H9 (cell line): ENCODE results near the gene FAM222B. TPM values are rescaled to one million over a fixed set of nuclear protein-coding genes. Genes with fewer than 3 reads are reported as not detected.

Experiments used
- DNase-seq: peaks from one replicate; pipeline ENCODE4 v3.0.0-alpha.2; 2017
- H2AFZ ChIP-seq: one replicate; pipeline ENCODE4 v1.6.1; 2013; ENCODE audit warnings: mild to moderate bottlenecking, low read length, control low read depth, moderate library complexity
- H2AK5ac ChIP-seq: 2 replicates; pipeline ENCODE4 v1.6.1; 2013; ENCODE audit warnings: low read length, control low read depth, mixed read lengths; ENCODE audit not compliant: insufficient read length
- H2BK120ac ChIP-seq: one replicate; pipeline ENCODE4 v1.6.1; 2013; ENCODE audit warnings: low read depth, mild to moderate bottlenecking, low read length, control low read depth, inconsistent platforms; ENCODE audit not compliant: poor library complexity, severe bottlenecking
- H2BK12ac ChIP-seq: 2 replicates; pipeline ENCODE4 v1.6.1; 2013; ENCODE audit warnings: low read length, control low read depth, mixed read lengths, low read depth; ENCODE audit not compliant: insufficient read length
- H2BK15ac ChIP-seq: 2 replicates; pipeline ENCODE4 v1.6.1; 2013; ENCODE audit warnings: low read depth, low read length, control low read depth
- H2BK20ac ChIP-seq: one replicate; pipeline ENCODE4 v1.6.1; 2013; ENCODE audit warnings: low read depth, mild to moderate bottlenecking, low read length, control low read depth, inconsistent platforms; ENCODE audit not compliant: poor library complexity, severe bottlenecking
- H2BK5ac ChIP-seq: 2 replicates; pipeline ENCODE4 v1.6.1; 2013; ENCODE audit warnings: low read length, control low read depth, mixed read lengths; ENCODE audit not compliant: insufficient read length
- H3K14ac ChIP-seq: 2 replicates; pipeline ENCODE4 v1.6.1; 2013; ENCODE audit warnings: low read length, control low read depth; ENCODE audit not compliant: insufficient read depth
- H3K18ac ChIP-seq: 2 replicates; pipeline ENCODE4 v1.6.1; 2013; ENCODE audit warnings: low read depth, mild to moderate bottlenecking, mixed read lengths, low read length, control low read depth; ENCODE audit not compliant: insufficient read length
- H3K23ac ChIP-seq: 2 replicates; pipeline ENCODE4 v1.6.1; 2013; ENCODE audit warnings: low read length, control low read depth, mixed read lengths, low read depth; ENCODE audit not compliant: insufficient read length
- H3K23me2 ChIP-seq: 2 replicates; pipeline ENCODE4 v1.6.1; 2013; ENCODE audit warnings: low read depth, mild to moderate bottlenecking, mixed read lengths, low read length, control low read depth; ENCODE audit not compliant: insufficient read length, poor library complexity, severe bottlenecking
- H3K27ac ChIP-seq: 2 replicates; pipeline ENCODE4 v1.5.1; 2013; ENCODE audit warnings: low read length, control low read depth, mixed read lengths, low read depth; ENCODE audit not compliant: insufficient read length
- H3K27me3 ChIP-seq: 2 replicates; pipeline ENCODE4 v1.6.1; 2013; ENCODE audit warnings: low read length, control low read depth, inconsistent platforms; ENCODE audit not compliant: insufficient read depth
- H3K4ac ChIP-seq: 2 replicates; pipeline ENCODE4 v1.6.1; 2013; ENCODE audit warnings: low read depth, mild to moderate bottlenecking, control low read depth, inconsistent platforms, low read length, moderate library complexity
- H3K4me1 ChIP-seq: 2 replicates; pipeline ENCODE4 v1.6.1; 2013; ENCODE audit warnings: low read length, control low read depth, inconsistent platforms; ENCODE audit not compliant: insufficient read depth
- H3K4me2 ChIP-seq: 2 replicates; pipeline ENCODE4 v1.6.1; 2013; ENCODE audit warnings: low read length, control low read depth, mixed read lengths; ENCODE audit not compliant: insufficient read length, insufficient read depth
- H3K56ac ChIP-seq: 2 replicates; pipeline ENCODE4 v1.6.1; 2013; ENCODE audit warnings: low read depth, mild to moderate bottlenecking, mixed read lengths, low read length, control low read depth; ENCODE audit not compliant: insufficient read length
- H3K79me1 ChIP-seq: 2 replicates; pipeline ENCODE4 v1.6.1; 2013; ENCODE audit warnings: low read depth, mild to moderate bottlenecking, moderate library complexity, low read length, control low read depth, inconsistent platforms; ENCODE audit not compliant: insufficient read depth, poor library complexity, severe bottlenecking
- H3K79me2 ChIP-seq: 2 replicates; pipeline ENCODE4 v1.6.1; 2013; ENCODE audit warnings: low read length, control low read depth, inconsistent platforms; ENCODE audit not compliant: insufficient read depth
- H3K9ac ChIP-seq: 2 replicates; pipeline ENCODE4 v1.6.1; 2013; ENCODE audit warnings: low read length, control low read depth, mixed read lengths; ENCODE audit not compliant: insufficient read length; ENCODE audit errors: extremely low read depth
- H3K9me3 ChIP-seq: one replicate; pipeline ENCODE4 v1.6.1; 2013; ENCODE audit warnings: low read depth, low read length, inconsistent platforms; ENCODE audit not compliant: control insufficient read depth
- H3T11ph ChIP-seq: one replicate; pipeline ENCODE4 v1.6.1; 2013; ENCODE audit warnings: mild to moderate bottlenecking, low read length, control low read depth, inconsistent platforms
- H4K20me1 ChIP-seq: one replicate; pipeline ENCODE4 v1.6.1; 2013; ENCODE audit not compliant: control insufficient read depth, insufficient read length, insufficient read depth
- H4K5ac ChIP-seq: 2 replicates; pipeline ENCODE4 v1.6.1; 2013; ENCODE audit warnings: low read depth, mild to moderate bottlenecking, mixed read lengths, low read length, control low read depth; ENCODE audit not compliant: insufficient read length
- H4K8ac ChIP-seq: replicated peaks from 2 replicates; pipeline ENCODE4 v1.6.1; 2013; ENCODE audit warnings: low read length, control low read depth, mixed read lengths, low read depth; ENCODE audit not compliant: insufficient read length
- H4K91ac ChIP-seq: 2 replicates; pipeline ENCODE4 v1.6.1; 2013; ENCODE audit warnings: low read depth, mild to moderate bottlenecking, moderate library complexity, mixed read lengths, low read length, control low read depth; ENCODE audit not compliant: insufficient read length
- H3K27ac Mint-ChIP-seq, 3 experiments: 2 replicates in 2 of 3; 3 replicates in 1 of 3; pipeline ENCODE4 v1.8.0; 2020 to 2021; ENCODE audit warnings: mixed read lengths in 3 of 3, mild to moderate bottlenecking in 1 of 3, moderate library complexity in 1 of 3
- H3K27me3 Mint-ChIP-seq: 2 replicates; pipeline ENCODE4 v1.8.0; 2021; ENCODE audit warnings: low read depth, mild to moderate bottlenecking, moderate library complexity, mixed read lengths
- H3K36me3 Mint-ChIP-seq, 3 experiments: 2 replicates in 2 of 3; 3 replicates in 1 of 3; pipeline ENCODE4 v1.8.0; 2020 to 2021; ENCODE audit warnings: low read depth in 3 of 3, mixed read lengths in 3 of 3; ENCODE audit not compliant: insufficient read depth in 1 of 3
- H3K4me1 Mint-ChIP-seq, 2 experiments: 2 replicates each; pipeline ENCODE4 v1.8.0; 2020; ENCODE audit warnings: mixed read lengths in 2 of 2
- H3K4me3 Mint-ChIP-seq, 2 experiments: 2 replicates in 1 of 2; 3 replicates in 1 of 2; pipeline ENCODE4 v1.8.0; 2020 to 2021; ENCODE audit warnings: mild to moderate bottlenecking in 2 of 2, mixed read lengths in 2 of 2, moderate library complexity in 1 of 2
- H3K9me3 Mint-ChIP-seq, 2 experiments: 2 replicates in 1 of 2; 3 replicates in 1 of 2; pipeline ENCODE4 v1.8.0; 2020; ENCODE audit warnings: mild to moderate bottlenecking in 2 of 2, mixed read lengths in 2 of 2, moderate library complexity in 1 of 2
- WGBS: extraction: QIAGEN DNeasy Blood & Tissue Kit; methylation state at CpG from one replicate; pipeline ENCODE4 v1.1.7; 2013; ENCODE audit warnings: missing lambda C conversion rate, low lambda C conversion rate, mixed read lengths; ENCODE audit not compliant: insufficient read length; ENCODE audit errors: extremely low coverage; 5-methylcytosine and 5-hydroxymethylcytosine counted together
- total RNA-seq: library from RNA; stranded (reverse); gene quantifications from 2 replicates; pipeline ENCODE4 v1.2.1, GENCODE V29; 2021
- TF ChIP-seq, protein P1 (sequence below): fragments of 200-600 bp; sonication (generic); conservative IDR thresholded peaks from 3 replicates; pipeline ENCODE4 v1.8.0; 2021; ENCODE audit warnings: antibody characterized with exemption, mild to moderate bottlenecking

Gene FAM222B
- total RNA-seq, 1 experiment from 2014 or later = 76.1 TPM

DNA sequence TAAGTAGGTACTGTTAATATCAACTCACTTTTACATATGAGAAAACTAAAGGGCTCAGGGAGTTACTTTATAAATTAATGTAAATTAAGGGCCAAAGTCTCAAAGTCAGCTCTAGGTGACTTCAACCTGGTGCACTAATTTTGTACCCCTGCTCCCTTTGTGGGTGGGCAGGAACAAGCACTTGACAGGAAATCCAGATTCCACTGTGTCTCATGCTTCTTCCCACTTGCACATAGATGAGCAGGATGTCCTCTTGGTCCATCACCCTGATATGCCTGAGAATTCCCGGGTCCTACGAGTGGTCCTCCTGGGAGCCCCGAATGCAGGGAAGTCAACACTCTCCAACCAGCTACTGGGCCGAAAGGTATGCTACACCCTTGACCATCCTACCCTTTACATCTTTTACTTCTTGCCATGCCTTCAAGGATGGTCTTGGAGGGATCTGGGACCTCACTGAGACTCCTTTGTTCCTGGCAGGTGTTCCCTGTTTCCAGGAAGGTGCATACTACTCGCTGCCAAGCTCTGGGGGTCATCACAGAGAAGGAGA, 13.5 kb upstream of the FAM222B start:
- Mint-ChIP-seq H3K4me3 (peak overlapping the region; percentile 82 to 89), H3K9me3 (no peaks in the 10 kb centered on the region), H3K27me3 (no peaks in the 10 kb centered on the region), H3K4me1 (peaks cover 6 to 8% of the 10 kb centered on the region in 2 experiments), H3K36me3 (peaks cover 28 to 42% (median 38%) of the 10 kb centered on the region in 3 experiments), H3K27ac (no peak overlapping the region)
- Histone ChIP-seq H2BK12ac (no peak overlapping the region), H4K91ac (no peak overlapping the region), H4K8ac (no peak overlapping the region), H3K9me3 (no peaks in the 10 kb centered on the region), H3K4ac (no peak overlapping the region), H3K4me2 (no peak overlapping the region), H3T11ph (no peak overlapping the region), H2AK5ac (no peak overlapping the region), H3K23ac (no peak overlapping the region), H2BK120ac (no peak overlapping the region), H3K14ac (no peak overlapping the region), H4K5ac (no peak overlapping the region), H3K18ac (no peak overlapping the region), H3K79me2 (no peaks in the 10 kb centered on the region), H3K4me1 (no peaks in the 10 kb centered on the region; the same call in 1 of the 2 replicates), H3K23me2 (peaks cover 3% of the 10 kb centered on the region), H2BK5ac (no peak overlapping the region), H2BK15ac (no peak overlapping the region), H3K79me1 (no peaks in the 10 kb centered on the region), H2BK20ac (no peak overlapping the region), H3K27ac (no peak overlapping the region), H3K56ac (no peak overlapping the region), H3K9ac (no peak overlapping the region), H2AFZ (no peak overlapping the region), H4K20me1 (no peaks in the 10 kb centered on the region), H3K27me3 (no peaks in the 10 kb centered on the region)
- WGBS = no CpG with 5 or more reads among the region's 5 CpGs
- TF ChIP-seq, protein P1, sequence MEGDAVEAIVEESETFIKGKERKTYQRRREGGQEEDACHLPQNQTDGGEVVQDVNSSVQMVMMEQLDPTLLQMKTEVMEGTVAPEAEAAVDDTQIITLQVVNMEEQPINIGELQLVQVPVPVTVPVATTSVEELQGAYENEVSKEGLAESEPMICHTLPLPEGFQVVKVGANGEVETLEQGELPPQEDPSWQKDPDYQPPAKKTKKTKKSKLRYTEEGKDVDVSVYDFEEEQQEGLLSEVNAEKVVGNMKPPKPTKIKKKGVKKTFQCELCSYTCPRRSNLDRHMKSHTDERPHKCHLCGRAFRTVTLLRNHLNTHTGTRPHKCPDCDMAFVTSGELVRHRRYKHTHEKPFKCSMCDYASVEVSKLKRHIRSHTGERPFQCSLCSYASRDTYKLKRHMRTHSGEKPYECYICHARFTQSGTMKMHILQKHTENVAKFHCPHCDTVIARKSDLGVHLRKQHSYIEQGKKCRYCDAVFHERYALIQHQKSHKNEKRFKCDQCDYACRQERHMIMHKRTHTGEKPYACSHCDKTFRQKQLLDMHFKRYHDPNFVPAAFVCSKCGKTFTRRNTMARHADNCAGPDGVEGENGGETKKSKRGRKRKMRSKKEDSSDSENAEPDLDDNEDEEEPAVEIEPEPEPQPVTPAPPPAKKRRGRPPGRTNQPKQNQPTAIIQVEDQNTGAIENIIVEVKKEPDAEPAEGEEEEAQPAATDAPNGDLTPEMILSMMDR = no peak
- DNase-seq = no peak
